Kidney (tissue), 14 donors: ENCODE measurements around the gene NEURL1. TPM values are rescaled to one million over a fixed set of nuclear protein-coding genes. Genes with fewer than 3 reads are reported as not detected.

ENCODE experiments used
- DNase-seq, 5 donors: peaks; one replicate each; pipeline ENCODE4 v3.0.0-alpha.2; 2013 to 2020
- FAIRE-seq: peaks from 2 replicates; lab custom pipeline; 2012; peaks lifted over from hg19 to GRCh38; lab: Jason Lieb, UNC
- H3K27ac ChIP-seq, 2 donors: one replicate each; pipeline ENCODE4 v1.7.0; 2013; ENCODE audit warnings: low read depth in 2 of 2, low read length in 2 of 2, inconsistent platforms in 1 of 2
- H3K27me3 ChIP-seq: one replicate; pipeline ENCODE4 v1.7.1; 2013; ENCODE audit warnings: low read length, inconsistent platforms; ENCODE audit not compliant: control insufficient read depth, insufficient read depth
- H3K36me3 ChIP-seq, 3 donors: one replicate each; pipeline versions ENCODE4 v1.7.0 to v1.7.1; 2013; ENCODE audit warnings: low read length in 3 of 3, control low read depth in 1 of 3, inconsistent platforms in 1 of 3; ENCODE audit not compliant: insufficient read depth in 3 of 3, control insufficient read depth in 2 of 3
- H3K4me1 ChIP-seq, 3 donors: one replicate each; pipeline versions ENCODE4 v1.7.0 to v1.7.1; 2013; ENCODE audit warnings: low read length in 3 of 3, inconsistent platforms in 1 of 3, low read depth in 1 of 3; ENCODE audit not compliant: control insufficient read depth in 2 of 3, insufficient read depth in 2 of 3
- H3K4me3 ChIP-seq, 3 donors: one replicate each; pipeline versions ENCODE4 v1.7.0 to v1.8.1; 2013; ENCODE audit warnings: low read length in 3 of 3, control low read depth in 1 of 3, inconsistent platforms in 1 of 3
- H3K9ac ChIP-seq, 3 donors: one replicate each; pipeline versions ENCODE4 v1.7.0 to v1.7.1; 2013; ENCODE audit warnings: low read length in 3 of 3, control low read depth in 1 of 3, inconsistent platforms in 1 of 3
- H3K9me3 ChIP-seq, 3 donors: one replicate each; pipeline versions ENCODE4 v1.7.0 to v1.7.1; 2013; ENCODE audit warnings: low read length in 3 of 3, control low read depth in 1 of 3, inconsistent platforms in 1 of 3; ENCODE audit not compliant: control insufficient read depth in 2 of 3, insufficient read depth in 1 of 3
- intact Hi-C: fragments of 100-400 bp; cut with DNase I; formaldehyde crosslinking; loops from one replicate; pipeline ENCODE4 v1.11.1; 2022
- polyA plus RNA-seq: library from polyadenylated mRNA; stranded (reverse); fragments of 350-450 nt; fragmentation: Illumina TruSeq; extraction: RNeasy Lipid Tissue Mini Kit (QIAGEN cat#74804); gene quantifications from one replicate; pipeline ENCODE4 v1.2.3, GENCODE V29; 2014; ENCODE audit warnings: low read depth, low replicate concordance; ENCODE audit not compliant: insufficient read depth
- total RNA-seq: library from RNA; stranded (reverse); fragmentation: NEBNext Ultra II Directional; extraction: Animal tissue kit (Norgen Biotek cat#: 25700); gene quantifications from one replicate; pipeline ENCODE4 v1.2.1, GENCODE V29; 2021
- TF ChIP-seq, protein P1 (sequence below): IDR thresholded peaks from 3 replicates; pipeline ENCODE4 v1.5.1; 2012; ENCODE audit warnings: mild to moderate bottlenecking, moderate library complexity, borderline replicate concordance; ENCODE audit not compliant: insufficient read depth; ENCODE audit errors: extremely low read depth
- donor health status: control.
- donor health status: control.
- donor health status: control.
- donor health status: control.
- donor health status: control.
- donor health status: DM: yes; HTN: yes; CAD: no.
- donor health status: Normal renal cell carcinoma (clear cell type).

NEURL1 gene
- total and polyA plus RNA-seq, 2 donors from 2014 or later, result 1.2 TPM

DNA sequence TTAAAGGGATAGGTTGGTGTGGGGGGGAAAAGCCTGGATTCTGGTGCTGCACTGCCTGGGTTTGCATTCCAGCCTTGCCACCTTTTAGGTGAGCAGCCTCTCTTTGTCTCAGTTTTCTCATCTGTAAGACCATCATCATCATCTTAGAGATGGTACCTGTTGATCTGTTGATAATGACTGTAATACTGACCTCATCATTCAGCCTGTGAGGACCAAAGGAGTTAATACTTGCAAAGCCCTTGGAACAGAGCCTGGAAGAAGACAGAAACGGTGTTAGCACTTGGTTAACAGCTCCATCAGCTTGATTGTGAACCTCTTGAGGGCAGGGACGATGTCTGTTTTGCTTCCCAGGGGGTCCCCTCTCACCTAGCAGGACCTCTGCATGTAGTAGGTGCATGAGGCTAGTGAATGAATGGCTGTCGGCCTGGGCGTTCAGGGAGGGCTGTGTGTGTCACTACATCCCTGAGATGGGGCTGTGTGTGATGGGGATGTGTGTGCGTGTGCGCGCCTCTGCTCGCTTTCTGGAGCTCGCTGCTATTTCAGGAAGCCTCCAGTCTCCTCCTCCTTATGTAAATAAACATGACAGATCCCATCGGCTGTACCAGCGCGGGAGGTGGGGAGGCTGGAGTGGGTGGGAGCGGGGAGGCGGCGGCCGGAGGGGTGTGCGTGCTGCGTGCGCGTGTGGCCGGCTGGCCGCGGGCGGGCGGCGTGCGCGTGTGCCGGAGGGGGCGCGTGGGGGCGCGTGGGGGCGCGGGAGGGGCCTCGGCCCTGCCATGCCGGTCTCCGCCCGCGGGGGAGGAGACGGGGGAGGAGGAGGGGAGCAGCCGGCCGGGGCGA lies 61.2 kb downstream of the NEURL1 start:
- DNase-seq (peak; percentile 81 to 89 (median 84)), FAIRE-seq (no peak)
- H3K4me3 ChIP-seq, result peak overlapping the region in 1 of 3 donors; percentile 29
- TF ChIP-seq, protein P1, sequence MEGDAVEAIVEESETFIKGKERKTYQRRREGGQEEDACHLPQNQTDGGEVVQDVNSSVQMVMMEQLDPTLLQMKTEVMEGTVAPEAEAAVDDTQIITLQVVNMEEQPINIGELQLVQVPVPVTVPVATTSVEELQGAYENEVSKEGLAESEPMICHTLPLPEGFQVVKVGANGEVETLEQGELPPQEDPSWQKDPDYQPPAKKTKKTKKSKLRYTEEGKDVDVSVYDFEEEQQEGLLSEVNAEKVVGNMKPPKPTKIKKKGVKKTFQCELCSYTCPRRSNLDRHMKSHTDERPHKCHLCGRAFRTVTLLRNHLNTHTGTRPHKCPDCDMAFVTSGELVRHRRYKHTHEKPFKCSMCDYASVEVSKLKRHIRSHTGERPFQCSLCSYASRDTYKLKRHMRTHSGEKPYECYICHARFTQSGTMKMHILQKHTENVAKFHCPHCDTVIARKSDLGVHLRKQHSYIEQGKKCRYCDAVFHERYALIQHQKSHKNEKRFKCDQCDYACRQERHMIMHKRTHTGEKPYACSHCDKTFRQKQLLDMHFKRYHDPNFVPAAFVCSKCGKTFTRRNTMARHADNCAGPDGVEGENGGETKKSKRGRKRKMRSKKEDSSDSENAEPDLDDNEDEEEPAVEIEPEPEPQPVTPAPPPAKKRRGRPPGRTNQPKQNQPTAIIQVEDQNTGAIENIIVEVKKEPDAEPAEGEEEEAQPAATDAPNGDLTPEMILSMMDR, result no peak
- H3K9ac ChIP-seq, result no peak overlapping the region
- no peaks in the 10 kb centered on the region for H3K9me3 ChIP-seq
- H3K27me3 ChIP-seq, result no peaks in the 10 kb centered on the region
- intact Hi-C loops, result no loop called here
- no peaks in the 10 kb centered on the region for H3K36me3 ChIP-seq
- no peak overlapping the region for H3K27ac ChIP-seq
- peaks cover 0 to 12% (median 6%) of the 10 kb centered on the region in 3 donors for H3K4me1 ChIP-seq

DNA sequence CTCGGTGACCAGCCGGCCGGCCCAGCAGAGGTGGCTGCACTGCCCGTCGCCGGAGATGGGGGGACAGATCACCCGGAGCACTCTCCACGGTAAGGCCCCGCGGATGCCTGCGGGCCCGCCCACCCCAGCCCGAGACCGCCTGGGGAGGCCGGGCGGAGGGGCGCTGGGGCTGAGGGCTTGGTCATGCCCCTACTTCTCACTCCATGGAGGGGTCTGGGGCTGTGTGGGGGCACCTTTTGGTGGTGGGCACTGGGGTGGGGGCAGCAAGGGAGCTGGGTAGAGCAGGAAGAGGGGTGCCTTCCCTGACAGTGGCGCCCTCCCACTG lies 61.8 kb downstream of the NEURL1 start:
- H3K9me3 ChIP-seq, result no peaks in the 10 kb centered on the region
- TF ChIP-seq, protein P1, result no peak
- no peaks in the 10 kb centered on the region for H3K27me3 ChIP-seq
- H3K4me1 ChIP-seq, result peaks cover 0 to 12% (median 6%) of the 10 kb centered on the region in 3 donors
- no peak overlapping the region for H3K27ac ChIP-seq
- DNase-seq (no peak), FAIRE-seq (no peak)
- peak overlapping the region in 1 of 3 donors; percentile 51 for H3K9ac ChIP-seq
- H3K4me3 ChIP-seq, result peak overlapping the region in 2 of 3 donors; percentile 16 to 29
- no peaks in the 10 kb centered on the region for H3K36me3 ChIP-seq
- intact Hi-C loops, result no loop called here

DNA sequence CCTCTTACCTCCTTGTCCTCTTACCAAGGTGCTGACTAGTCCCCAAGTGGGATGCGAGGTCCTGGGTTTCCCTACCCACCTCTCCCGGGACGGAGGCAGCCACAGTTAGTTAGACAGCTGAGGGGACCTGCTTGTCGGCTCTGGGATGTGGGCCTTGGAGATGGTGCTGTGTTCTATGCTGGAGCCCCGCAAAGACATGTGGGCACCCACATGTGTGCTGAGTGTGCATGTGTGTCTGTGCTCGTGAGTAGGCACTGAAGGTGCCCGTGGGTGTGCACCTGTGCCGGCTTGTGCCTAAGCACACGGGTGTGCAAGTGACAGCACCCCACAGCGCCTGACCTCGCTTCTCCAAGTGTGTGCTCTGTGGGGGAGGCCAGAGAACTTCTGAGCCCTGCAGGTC lies 62.2 kb downstream of the NEURL1 start:
- Histone ChIP-seq H3K9me3 (no peaks in the 10 kb centered on the region), H3K9ac (peak overlapping the region in 1 of 3 donors; percentile 51), H3K4me1 (peaks cover 0 to 12% (median 6%) of the 10 kb centered on the region in 3 donors), H3K27ac (no peak overlapping the region), H3K27me3 (no peaks in the 10 kb centered on the region), H3K36me3 (no peaks in the 10 kb centered on the region), H3K4me3 (peak overlapping the region in 2 of 3 donors; percentile 16 to 29)
- DNase-seq (no peak), FAIRE-seq (no peak)
- TF ChIP-seq, protein P1, result no peak
- intact Hi-C loops, result no loop called here
